GM23338 (cell line): ENCODE data around the gene TSPEAR.
"Not testable (repeated sequence)": the region's sequence is repeated elsewhere in the genome, so short reads cannot be mapped to it uniquely, and the experiment has no call there.

ENCODE experiments used
- CTCF ChIP-seq, 2 experiments: fragments of 200-600 bp in 1 of 2; sonication (generic) in 1 of 2; conservative IDR thresholded peaks; 2 replicates each; pipeline versions ENCODE4 v1.5.1 to v1.6.1; 2016 to 2017; ENCODE audit warnings: antibody characterized with exemption in 2 of 2, low read depth in 2 of 2, mild to moderate bottlenecking in 2 of 2, moderate library complexity in 1 of 2
- POLR2AphosphoS5 ChIP-seq: IDR thresholded peaks from 2 replicates; pipeline ENCODE4 v1.6.1; 2016; ENCODE audit warnings: antibody characterized with exemption, low read depth
- ZNF462 ChIP-seq: fragments of 250-450 bp; sonication (Bioruptor Pico); IDR thresholded peaks from 2 replicates; pipeline ENCODE4 v1.5.0; 2020; ENCODE audit warnings: mild to moderate bottlenecking, moderate library complexity

- not testable (repeated sequence) for TF ChIP-seq POLR2AphosphoS5; CTCF (conservative IDR thresholded peaks at IDR 0.05; ENCODE audit: low read depth in 2 of 2); ZNF462 (CRISPR knock-in tag)
These were observed 26.3 kb downstream of the TSPEAR start for GRCh38 chr21:44685050-44685449.
